SK-N-MC (cell line): ENCODE measurements around the gene KCNQ1.

Experiments used
- DNase-seq: peaks from one replicate; pipeline ENCODE4 v3.0.0-alpha.2; 2011; ENCODE audit warnings: low read depth, low spot score
- H3K27ac ChIP-seq: fragments of 200-600 bp; sonication (generic); 2 replicates; pipeline ENCODE4 v1.5.1; 2016; ENCODE audit warnings: mixed run types
- H3K36me3 ChIP-seq: fragments of 200-600 bp; sonication (generic); 2 replicates; pipeline ENCODE4 v1.6.1; 2017; ENCODE audit warnings: antibody characterized with exemption, low read length, mixed read lengths; ENCODE audit not compliant: insufficient read depth
- H3K4me3 ChIP-seq: fragments of 200-600 bp; sonication (generic); 2 replicates; pipeline ENCODE4 v1.5.1; 2016
- H3K9ac ChIP-seq: fragments of 200-600 bp; sonication (generic); 2 replicates; pipeline ENCODE4 v1.8.0; 2017; ENCODE audit warnings: mixed run types, mixed read lengths; ENCODE audit not compliant: insufficient read length
- H3K9me3 ChIP-seq: fragments of 200-600 bp; sonication (generic); 2 replicates; pipeline ENCODE4 v1.6.1; 2017; ENCODE audit warnings: low read depth, mild to moderate bottlenecking, antibody characterized with exemption, low read length, moderate library complexity, mixed read lengths
- EZH2 ChIP-seq: fragments of 200-600 bp; sonication (generic); IDR thresholded peaks from one replicate; pipeline ENCODE4 v1.6.1; 2017; ENCODE audit warnings: antibody characterized with exemption
- FOXP2 ChIP-seq: optimal IDR thresholded peaks from 2 replicates; pipeline ENCODE3; 2011; ENCODE audit warnings: mild to moderate bottlenecking, moderate library complexity; ENCODE audit not compliant: insufficient read depth; ENCODE audit errors: extremely low read length, control extremely low read depth
- POLR2AphosphoS5 ChIP-seq: IDR thresholded peaks from 2 replicates; pipeline ENCODE4 v1.6.1; 2012; ENCODE audit warnings: mild to moderate bottlenecking, low read depth, low read length, borderline replicate concordance

Gene KCNQ1

GRCh38 chr11:2515401-2516275 is 70.8 kb downstream of the KCNQ1 start:
- DNase-seq = no peak

GRCh38 chr11:2516276-2517015 is 71.6 kb downstream of the KCNQ1 start:
- Histone ChIP-seq H3K27ac (no peak overlapping the region), H3K36me3 (no peaks in the 10 kb centered on the region), H3K9ac (no peak overlapping the region), H3K9me3 (no peaks in the 10 kb centered on the region), H3K4me3 (no peak overlapping the region)
- TF ChIP-seq FOXP2 (no peak), POLR2AphosphoS5 (no peak), EZH2 (no peak)
- no peak for DNase-seq

More at GRCh38 chr11:2515401-2516275, 70.8 kb downstream of the KCNQ1 start:
- Histone ChIP-seq H3K9me3 (no peaks in the 10 kb centered on the region), H3K36me3 (no peaks in the 10 kb centered on the region), H3K9ac (no peak overlapping the region), H3K27ac (no peak overlapping the region), H3K4me3 (no peak overlapping the region)
- TF ChIP-seq FOXP2 = no peak
- TF ChIP-seq EZH2 = no peak
- TF ChIP-seq POLR2AphosphoS5 = no peak

- H3K9me3 ChIP-seq = no peaks in the 10 kb centered on the region
- DNase-seq = no peak
- H3K36me3 ChIP-seq = no peaks in the 10 kb centered on the region
- no peak overlapping the region for H3K4me3 ChIP-seq
- H3K27ac ChIP-seq = no peak overlapping the region
- no peak overlapping the region for H3K9ac ChIP-seq
- TF ChIP-seq EZH2 = no peak
- no peak for TF ChIP-seq POLR2AphosphoS5
- no peak for TF ChIP-seq FOXP2
These were observed 72.2 kb downstream of the KCNQ1 start for GRCh38 chr11:2517016-2517385.

GRCh38 chr11:2517386-2518064 is 72.7 kb downstream of the KCNQ1 start:
- no peak overlapping the region for H3K4me3 ChIP-seq
- H3K27ac ChIP-seq = no peak overlapping the region
- no peak for DNase-seq
- no peak for TF ChIP-seq POLR2AphosphoS5
- no peak for TF ChIP-seq EZH2
- TF ChIP-seq FOXP2 = no peak
- H3K9me3 ChIP-seq = no peaks in the 10 kb centered on the region
- H3K9ac ChIP-seq = no peak overlapping the region
- no peaks in the 10 kb centered on the region for H3K36me3 ChIP-seq

- H3K36me3 ChIP-seq = no peaks in the 10 kb centered on the region
- no peak overlapping the region for H3K27ac ChIP-seq
- DNase-seq = no peak
- TF ChIP-seq POLR2AphosphoS5 (no peak), FOXP2 (no peak), EZH2 (peak; percentile 34)
- no peak overlapping the region for H3K9ac ChIP-seq
- H3K9me3 ChIP-seq = no peaks in the 10 kb centered on the region
- no peak overlapping the region for H3K4me3 ChIP-seq
These were observed 73.5 kb downstream of the KCNQ1 start for GRCh38 chr11:2518111-2518982.

GRCh38 chr11:2518983-2519340 is 74.2 kb downstream of the KCNQ1 start:
- Histone ChIP-seq H3K36me3 (no peaks in the 10 kb centered on the region), H3K9ac (no peak overlapping the region), H3K4me3 (no peak overlapping the region), H3K9me3 (no peaks in the 10 kb centered on the region), H3K27ac (no peak overlapping the region)
- DNase-seq = no peak
- TF ChIP-seq POLR2AphosphoS5 (no peak), EZH2 (no peak)

GRCh38 chr11:2519517-2519861 is 74.7 kb downstream of the KCNQ1 start:
- no peak for TF ChIP-seq FOXP2
- no peak for TF ChIP-seq POLR2AphosphoS5
- TF ChIP-seq EZH2 = no peak
- no peak overlapping the region for H3K27ac ChIP-seq
- no peak overlapping the region for H3K4me3 ChIP-seq
- no peak for DNase-seq
- no peak overlapping the region for H3K9ac ChIP-seq
- no peaks in the 10 kb centered on the region for H3K36me3 ChIP-seq
- no peaks in the 10 kb centered on the region for H3K9me3 ChIP-seq

- TF ChIP-seq FOXP2 = no peak
- TF ChIP-seq POLR2AphosphoS5 = no peak
- DNase-seq = no peak
- Histone ChIP-seq H3K4me3 (no peak overlapping the region), H3K27ac (no peak overlapping the region), H3K9me3 (no peaks in the 10 kb centered on the region), H3K36me3 (no peaks in the 10 kb centered on the region), H3K9ac (no peak overlapping the region)
These were observed 75.3 kb downstream of the KCNQ1 start for GRCh38 chr11:2519862-2520735.
